ENCODE measurements around the gene KRT2. TPM values are rescaled to one million over a fixed set of nuclear protein-coding genes. Genes with fewer than 3 reads are reported as not detected.
A peak's percentile ranks its signal among the peaks of the same experiment; 100 is the strongest.

Gene KRT2
- total and polyA plus RNA-seq, 7 donors, result not detected

DNA sequence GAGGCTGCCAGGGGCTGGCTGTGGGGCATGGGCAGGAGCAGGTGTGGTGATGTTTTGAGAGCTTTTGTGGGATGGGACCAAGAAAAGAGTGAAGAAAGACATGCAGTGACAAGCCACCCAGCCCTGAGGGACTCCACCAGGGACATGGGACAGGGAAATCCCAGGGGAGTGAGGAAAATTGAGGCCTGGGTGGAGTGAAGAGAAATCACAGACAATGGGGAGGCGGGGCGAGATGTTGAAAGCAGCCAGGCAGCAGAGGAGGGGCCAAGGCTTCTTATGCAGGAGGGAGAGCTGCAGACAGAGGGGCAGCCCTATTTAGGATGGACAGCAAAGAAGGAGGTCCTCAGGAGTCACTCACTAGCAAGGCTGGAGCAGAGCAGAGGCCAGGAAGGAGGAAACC lies 32.4 kb upstream of the KRT2 start:
- H3K27me3 ChIP-seq (ENCODE audit: insufficient read depth in 3 of 3, low read length in 2 of 3), result peaks cover 0 to 21% (median 5%) of the 10 kb centered on the region in 3 donors
- TF ChIP-seq, protein P1, sequence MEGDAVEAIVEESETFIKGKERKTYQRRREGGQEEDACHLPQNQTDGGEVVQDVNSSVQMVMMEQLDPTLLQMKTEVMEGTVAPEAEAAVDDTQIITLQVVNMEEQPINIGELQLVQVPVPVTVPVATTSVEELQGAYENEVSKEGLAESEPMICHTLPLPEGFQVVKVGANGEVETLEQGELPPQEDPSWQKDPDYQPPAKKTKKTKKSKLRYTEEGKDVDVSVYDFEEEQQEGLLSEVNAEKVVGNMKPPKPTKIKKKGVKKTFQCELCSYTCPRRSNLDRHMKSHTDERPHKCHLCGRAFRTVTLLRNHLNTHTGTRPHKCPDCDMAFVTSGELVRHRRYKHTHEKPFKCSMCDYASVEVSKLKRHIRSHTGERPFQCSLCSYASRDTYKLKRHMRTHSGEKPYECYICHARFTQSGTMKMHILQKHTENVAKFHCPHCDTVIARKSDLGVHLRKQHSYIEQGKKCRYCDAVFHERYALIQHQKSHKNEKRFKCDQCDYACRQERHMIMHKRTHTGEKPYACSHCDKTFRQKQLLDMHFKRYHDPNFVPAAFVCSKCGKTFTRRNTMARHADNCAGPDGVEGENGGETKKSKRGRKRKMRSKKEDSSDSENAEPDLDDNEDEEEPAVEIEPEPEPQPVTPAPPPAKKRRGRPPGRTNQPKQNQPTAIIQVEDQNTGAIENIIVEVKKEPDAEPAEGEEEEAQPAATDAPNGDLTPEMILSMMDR (IDR thresholded peaks at IDR 0.05), result no peak
- no peaks in the 10 kb centered on the region for H3K4me1 ChIP-seq
- 76 to 84% (median 81%) methylated on average over 2 of the region's 2 CpGs for WGBS, 3 donors
- intact Hi-C loops (cut with DNase I), result no loop called here
- ATAC-seq, result no peak
- H3K36me3 ChIP-seq (ENCODE audit: insufficient read depth in 1 of 2, low read depth in 1 of 2), result no peaks in the 10 kb centered on the region
- DNase-seq, result no peak
- no peak overlapping the region for H3K27ac ChIP-seq
- H3K9me3 ChIP-seq, result no peaks in the 10 kb centered on the region
- no peak overlapping the region for H3K4me3 ChIP-seq

DNA sequence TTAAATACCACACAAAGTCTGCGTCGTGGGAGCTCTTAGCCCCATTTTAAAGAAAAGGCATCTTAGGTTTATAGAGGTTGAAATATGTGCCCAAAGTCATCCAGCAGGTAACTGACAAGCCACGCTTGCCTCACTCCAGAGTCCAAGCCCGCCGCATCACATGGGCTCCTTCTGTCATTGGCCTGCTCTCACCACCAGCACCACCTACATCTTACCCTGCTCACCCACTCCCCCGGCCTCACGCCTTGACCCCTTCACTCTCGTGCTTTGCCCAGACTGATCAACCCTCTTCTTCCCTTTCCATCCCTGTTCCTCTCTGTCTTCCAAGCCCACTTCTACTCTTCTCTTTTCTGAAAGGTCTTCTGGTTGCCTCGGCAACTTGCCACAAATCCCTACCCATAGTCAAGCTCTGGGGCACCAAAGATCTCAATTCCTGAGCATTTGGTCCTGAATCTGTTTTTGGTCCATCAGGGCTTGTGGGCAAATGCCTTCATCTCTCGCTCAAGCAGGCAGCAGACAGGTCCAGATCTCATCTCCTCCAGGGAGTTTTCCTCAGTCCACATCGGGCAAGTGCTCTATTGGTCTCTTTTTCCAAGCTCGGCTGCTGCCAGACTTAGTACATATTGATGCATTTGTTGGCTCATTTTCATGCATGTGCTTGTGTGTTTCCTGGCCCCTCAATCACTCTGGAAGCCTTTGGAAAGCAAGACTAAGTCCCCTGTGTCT lies 31.7 kb upstream of the KRT2 start:
- Histone ChIP-seq H3K27ac (no peak overlapping the region), H3K4me3 (no peak overlapping the region), H3K4me1 (no peaks in the 10 kb centered on the region), H3K9me3 (no peaks in the 10 kb centered on the region), H3K36me3 (ENCODE audit: insufficient read depth in 1 of 2, low read depth in 1 of 2) (no peaks in the 10 kb centered on the region), H3K27me3 (ENCODE audit: insufficient read depth in 3 of 3, low read length in 2 of 3) (peaks cover 0 to 21% (median 5%) of the 10 kb centered on the region in 3 donors)
- DNase-seq (no peak), ATAC-seq (no peak)
- 79 to 85% (median 84%) methylated on average over 12 of the region's 12 CpGs for WGBS, 3 donors
- TF ChIP-seq, protein P1 (IDR thresholded peaks at IDR 0.05), result no peak
- intact Hi-C loops (cut with DNase I), result no loop called here

DNA sequence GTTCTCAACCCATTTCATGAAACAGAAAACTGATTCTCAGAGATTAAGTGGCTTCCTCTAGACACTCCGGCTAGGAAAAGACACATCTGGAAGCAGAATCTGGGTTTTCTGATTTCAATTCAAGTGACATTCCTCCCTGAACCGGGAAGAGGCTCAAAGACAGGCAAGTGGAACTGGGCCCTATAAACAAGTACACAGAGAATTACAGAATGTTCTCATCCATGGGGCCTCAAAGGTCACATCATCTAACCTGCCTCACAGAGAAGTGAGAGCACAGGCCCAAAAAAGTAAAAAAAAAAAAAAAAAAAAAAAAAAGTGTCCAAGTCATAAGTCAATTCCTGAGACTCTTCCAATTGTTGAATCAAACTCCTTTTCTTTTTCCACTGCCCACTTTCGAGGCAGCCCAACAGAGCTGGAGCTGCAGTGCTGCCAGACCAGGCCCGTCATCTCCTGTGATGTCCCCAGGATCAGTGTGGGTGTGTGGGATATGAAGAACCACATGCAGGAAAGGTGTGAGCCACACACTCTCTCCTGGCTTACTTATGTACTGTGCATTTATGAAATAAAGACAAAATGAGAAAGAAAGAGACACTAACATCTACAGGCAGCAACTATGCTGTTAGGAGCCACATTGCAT lies 31.0 kb upstream of the KRT2 start:
- intact Hi-C loops (cut with DNase I), result no loop called here
- ATAC-seq, result peak in 1 of 4 donors; percentile 43
- peaks cover 0 to 20% (median 1%) of the 10 kb centered on the region in 3 donors for H3K27me3 ChIP-seq (ENCODE audit: insufficient read depth in 3 of 3, low read length in 2 of 3)
- H3K36me3 ChIP-seq (ENCODE audit: insufficient read depth in 1 of 2, low read depth in 1 of 2), result no peaks in the 10 kb centered on the region
- no peaks in the 10 kb centered on the region for H3K9me3 ChIP-seq
- H3K4me3 ChIP-seq, result no peak overlapping the region
- no peaks in the 10 kb centered on the region for H3K4me1 ChIP-seq
- 56 to 67% (median 66%) methylated on average over 4 of the region's 4 CpGs for WGBS, 3 donors
- no peak for DNase-seq
- TF ChIP-seq, protein P1 (IDR thresholded peaks at IDR 0.05), result no peak
- no peak overlapping the region for H3K27ac ChIP-seq

DNA sequence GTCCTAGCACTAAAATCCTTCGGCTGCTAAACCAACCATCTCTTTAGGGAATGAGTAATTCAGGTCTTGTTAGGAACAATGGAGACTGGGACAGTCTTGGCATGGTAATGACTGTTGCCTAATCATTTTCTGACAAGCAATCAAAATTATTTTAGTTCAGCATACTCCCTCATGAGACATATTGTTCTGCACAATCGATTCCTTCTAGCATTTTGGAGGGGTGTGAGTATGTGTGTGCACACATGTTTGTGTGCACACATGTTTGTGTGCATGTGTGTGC lies 30.3 kb upstream of the KRT2 start:
- WGBS, 3 donors, result 25 to 57% (median 36%) methylated on average over 2 of the region's 2 CpGs
- ATAC-seq, result peak in 1 of 4 donors; percentile 42
- no peaks in the 10 kb centered on the region for H3K4me1 ChIP-seq
- H3K4me3 ChIP-seq, result no peak overlapping the region
- peaks cover 0 to 15% (median 1%) of the 10 kb centered on the region in 3 donors for H3K27me3 ChIP-seq (ENCODE audit: insufficient read depth in 3 of 3, low read length in 2 of 3)
- DNase-seq, result no peak
- intact Hi-C loops (cut with DNase I), result no loop called here
- TF ChIP-seq, protein P1 (IDR thresholded peaks at IDR 0.05), result no peak
- H3K27ac ChIP-seq, result no peak overlapping the region
- H3K36me3 ChIP-seq (ENCODE audit: insufficient read depth in 1 of 2, low read depth in 1 of 2), result no peaks in the 10 kb centered on the region
- H3K9me3 ChIP-seq, result no peaks in the 10 kb centered on the region
